ENCODE data around the gene SIRT5. TPM values are rescaled to one million over a fixed set of nuclear protein-coding genes. Genes with fewer than 3 reads are reported as not detected.
A peak's percentile ranks its signal among the peaks of the same experiment; 100 is the strongest.

SIRT5 gene
- total RNA-seq, 1 experiment from 2014 or later, result 7.6 TPM

GRCh38 chr6:13611715-13612114, 37.3 kb downstream of the SIRT5 start:
- H3K4me3 ChIP-seq (ENCODE audit: low read depth, low read length, poor library complexity, severe bottlenecking), result no peak overlapping the region

GRCh38 chr6:13613029-13613594, 38.7 kb downstream of the SIRT5 start:
- no peak for DNase-seq (ENCODE audit: low spot score)
- Histone ChIP-seq H3K4me1 (ENCODE audit: insufficient read depth, low read length, poor library complexity, severe bottlenecking) (peaks cover 18% of the 10 kb centered on the region), H3K27ac (ENCODE audit: low read depth, low read length, poor library complexity, severe bottlenecking) (no peak overlapping the region), H3K4me3 (ENCODE audit: low read depth, low read length, poor library complexity, severe bottlenecking) (no peak overlapping the region), H3K36me3 (ENCODE audit: insufficient read depth, low read length, poor library complexity, severe bottlenecking) (peaks cover 17% of the 10 kb centered on the region), H3K27me3 (replicated peaks; ENCODE audit: insufficient read depth, low read depth, low read length, poor library complexity) (no peaks in the 10 kb centered on the region), H3K9me3 (ENCODE audit: low read depth, low read length, poor library complexity, severe bottlenecking) (no peaks in the 10 kb centered on the region)
- intact Hi-C loops (cut with micrococcal nuclease; ENCODE audit: unreplicated experiment), result no loop called here
- BruUV-seq (replicated peaks), result no TSS peak
- ChIA-PET POLR2A (ENCODE audit: low non-redundant PET) (interaction anchor here (0.8 kb wide), 1 partner anchor 466 kb away, joined by 3 read pairs; no protein-coding TSS in a partner anchor), CTCF (no interaction called here)
- TF ChIP-seq CTCF (conservative IDR thresholded peaks at IDR 0.05; ENCODE audit: low read depth, low read length) (no peak), EZH2 (IDR thresholded peaks at IDR 0.05; ENCODE audit: borderline replicate concordance, low read depth, low read length, poor library complexity, severe bottlenecking) (no peak)

More at GRCh38 chr6:13611715-13612114, 37.3 kb downstream of the SIRT5 start:
- intact Hi-C loops (cut with micrococcal nuclease; ENCODE audit: unreplicated experiment), result no loop called here
- ChIA-PET POLR2A (ENCODE audit: low non-redundant PET) (no interaction called here), CTCF (no interaction called here)
- Histone ChIP-seq H3K4me1 (ENCODE audit: insufficient read depth, low read length, poor library complexity, severe bottlenecking) (peaks cover 15% of the 10 kb centered on the region), H3K27me3 (replicated peaks; ENCODE audit: insufficient read depth, low read depth, low read length, poor library complexity) (no peaks in the 10 kb centered on the region), H3K9me3 (ENCODE audit: low read depth, low read length, poor library complexity, severe bottlenecking) (no peaks in the 10 kb centered on the region), H3K36me3 (ENCODE audit: insufficient read depth, low read length, poor library complexity, severe bottlenecking) (peaks cover 6% of the 10 kb centered on the region), H3K27ac (ENCODE audit: low read depth, low read length, poor library complexity, severe bottlenecking) (no peak overlapping the region)
- no peak for DNase-seq (ENCODE audit: low spot score)
- BruUV-seq (replicated peaks), result no TSS peak
- no peak for TF ChIP-seq CTCF (conservative IDR thresholded peaks at IDR 0.05; ENCODE audit: low read depth, low read length)

- CTCF ChIA-PET, result interaction anchor here (1.0 to 1.4 kb wide), 4 partner anchors 10 to 279 kb away, joined by 3 to 15 read pairs (median 6); partner anchors contain the start of genes GFOD1 and SIRT5
- Histone ChIP-seq H3K4me3 (ENCODE audit: low read depth, low read length, poor library complexity, severe bottlenecking) (peak overlapping the region; percentile 91), H3K36me3 (ENCODE audit: insufficient read depth, low read length, poor library complexity, severe bottlenecking) (peaks cover 27% of the 10 kb centered on the region), H3K27me3 (replicated peaks; ENCODE audit: insufficient read depth, low read depth, low read length, poor library complexity) (no peaks in the 10 kb centered on the region), H3K27ac (ENCODE audit: low read depth, low read length, poor library complexity, severe bottlenecking) (peak overlapping the region; percentile 93), H3K9me3 (ENCODE audit: low read depth, low read length, poor library complexity, severe bottlenecking) (no peaks in the 10 kb centered on the region), H3K4me1 (ENCODE audit: insufficient read depth, low read length, poor library complexity, severe bottlenecking) (peaks cover 18% of the 10 kb centered on the region)
- DNase-seq (ENCODE audit: low spot score), result peak; percentile 55
- TSS peak; percentile 73 for BruUV-seq (replicated peaks)
- POLR2A ChIA-PET (ENCODE audit: low non-redundant PET), result interaction anchor here (0.6 kb wide), 1 partner anchor 11 kb away, joined by 5 read pairs; no protein-coding TSS in a partner anchor
- TF ChIP-seq CTCF (conservative IDR thresholded peaks at IDR 0.05; ENCODE audit: low read depth, low read length), result no peak
- TF ChIP-seq EZH2 (IDR thresholded peaks at IDR 0.05; ENCODE audit: borderline replicate concordance, low read depth, low read length, poor library complexity, severe bottlenecking), result no peak
- intact Hi-C loops (cut with micrococcal nuclease; ENCODE audit: unreplicated experiment), result loop anchor here (2.0 kb wide), 1 partner anchor 278 kb away; no protein-coding TSS in a partner anchor
These were observed 39.9 kb downstream of the SIRT5 start for GRCh38 chr6:13614126-13614925.
